ENCODE results near the gene PPM1H. TPM values are rescaled to one million over a fixed set of nuclear protein-coding genes. Genes with fewer than 3 reads are reported as not detected.

Gene PPM1H
- total RNA-seq, 1 donor from 2014 or later = 0.85 TPM

DNA sequence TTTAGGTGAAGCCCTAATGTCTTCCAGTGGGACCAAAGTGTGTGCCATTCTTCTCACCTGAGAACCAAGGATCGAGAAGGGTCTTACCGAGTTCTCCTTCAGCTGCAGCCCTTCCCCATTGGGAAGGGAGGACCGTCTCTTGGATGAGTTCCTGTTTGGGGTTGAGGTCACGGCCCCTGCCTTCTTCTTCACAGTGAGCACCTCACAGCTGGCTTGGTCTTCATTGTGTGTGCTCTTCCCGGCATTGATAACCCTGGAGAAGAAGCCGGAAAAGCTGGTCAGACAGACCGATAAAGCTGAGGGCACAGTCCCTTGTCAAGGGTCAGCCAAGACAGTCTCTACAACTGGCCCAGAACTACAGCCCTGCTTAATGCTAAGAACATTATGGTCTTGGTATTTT, 102.9 kb downstream of the PPM1H start:
- Histone ChIP-seq H3K27ac (no peak overlapping the region), H3K4me1 (peaks cover 0 to 8% of the 10 kb centered on the region in 2 donors), H3K27me3 (no peaks in the 10 kb centered on the region), H3K36me3 (no peaks in the 10 kb centered on the region), H3K4me3 (no peak overlapping the region), H3K9me3 (no peaks in the 10 kb centered on the region)
- DNase-seq (ENCODE audit: low spot score in 2 of 2) = no peak
- intact Hi-C loops (cut with DNase I) = no loop called here
- TF ChIP-seq, protein P1, sequence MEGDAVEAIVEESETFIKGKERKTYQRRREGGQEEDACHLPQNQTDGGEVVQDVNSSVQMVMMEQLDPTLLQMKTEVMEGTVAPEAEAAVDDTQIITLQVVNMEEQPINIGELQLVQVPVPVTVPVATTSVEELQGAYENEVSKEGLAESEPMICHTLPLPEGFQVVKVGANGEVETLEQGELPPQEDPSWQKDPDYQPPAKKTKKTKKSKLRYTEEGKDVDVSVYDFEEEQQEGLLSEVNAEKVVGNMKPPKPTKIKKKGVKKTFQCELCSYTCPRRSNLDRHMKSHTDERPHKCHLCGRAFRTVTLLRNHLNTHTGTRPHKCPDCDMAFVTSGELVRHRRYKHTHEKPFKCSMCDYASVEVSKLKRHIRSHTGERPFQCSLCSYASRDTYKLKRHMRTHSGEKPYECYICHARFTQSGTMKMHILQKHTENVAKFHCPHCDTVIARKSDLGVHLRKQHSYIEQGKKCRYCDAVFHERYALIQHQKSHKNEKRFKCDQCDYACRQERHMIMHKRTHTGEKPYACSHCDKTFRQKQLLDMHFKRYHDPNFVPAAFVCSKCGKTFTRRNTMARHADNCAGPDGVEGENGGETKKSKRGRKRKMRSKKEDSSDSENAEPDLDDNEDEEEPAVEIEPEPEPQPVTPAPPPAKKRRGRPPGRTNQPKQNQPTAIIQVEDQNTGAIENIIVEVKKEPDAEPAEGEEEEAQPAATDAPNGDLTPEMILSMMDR (IDR thresholded peaks at IDR 0.05) = no peak

DNA sequence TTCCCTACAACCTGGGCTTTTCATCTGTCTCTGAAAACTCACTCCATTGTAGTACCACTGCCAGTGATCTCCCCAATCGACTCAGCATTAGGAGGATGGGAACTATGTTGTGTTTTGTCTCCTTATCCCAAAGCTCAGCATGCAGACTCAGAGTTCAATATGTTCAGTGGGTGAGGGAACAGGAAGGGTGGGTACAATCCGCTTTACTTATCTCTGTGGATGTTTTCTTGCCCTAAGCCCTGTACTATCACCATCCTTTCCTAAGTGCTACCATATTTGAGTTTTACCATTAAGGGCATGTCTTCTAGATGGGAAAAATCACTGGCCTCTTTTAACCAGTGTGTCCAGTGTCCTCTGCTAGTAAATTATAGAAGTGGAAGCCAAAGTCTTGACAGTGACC, 107.1 kb downstream of the PPM1H start:
- H3K4me1 ChIP-seq = no peaks in the 10 kb centered on the region
- no peaks in the 10 kb centered on the region for H3K27me3 ChIP-seq
- no peak overlapping the region for H3K27ac ChIP-seq
- H3K36me3 ChIP-seq = no peaks in the 10 kb centered on the region
- H3K4me3 ChIP-seq = no peak overlapping the region
- TF ChIP-seq, protein P1 (IDR thresholded peaks at IDR 0.05) = no peak
- DNase-seq (ENCODE audit: low spot score in 2 of 2) = no peak
- intact Hi-C loops (cut with DNase I) = no loop called here
- H3K9me3 ChIP-seq = no peaks in the 10 kb centered on the region

DNA sequence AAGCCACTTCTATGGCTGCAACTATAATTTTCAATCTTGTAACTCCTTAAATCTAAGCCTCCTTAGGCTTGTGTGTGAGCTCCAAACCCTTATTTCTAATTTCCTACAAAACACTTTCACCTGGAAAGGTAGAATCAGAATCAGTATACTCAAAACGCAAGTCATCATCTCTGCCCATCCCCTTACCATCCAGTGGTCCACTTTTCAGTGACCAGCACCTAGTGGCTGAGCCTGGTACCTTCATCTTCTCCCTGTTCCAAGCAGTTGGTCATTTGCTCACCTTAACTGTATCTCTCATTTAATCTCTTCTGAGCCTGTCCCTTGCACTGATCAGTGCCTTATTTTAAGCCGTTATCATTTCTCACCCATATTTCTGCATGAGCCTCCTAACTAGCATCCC, 107.9 kb downstream of the PPM1H start:
- no peaks in the 10 kb centered on the region for H3K36me3 ChIP-seq
- no peak for DNase-seq (ENCODE audit: low spot score in 2 of 2)
- H3K27me3 ChIP-seq = no peaks in the 10 kb centered on the region
- no peaks in the 10 kb centered on the region for H3K4me1 ChIP-seq
- H3K4me3 ChIP-seq = no peak overlapping the region
- intact Hi-C loops (cut with DNase I) = no loop called here
- H3K9me3 ChIP-seq = no peaks in the 10 kb centered on the region
- H3K27ac ChIP-seq = no peak overlapping the region
- TF ChIP-seq, protein P1 (IDR thresholded peaks at IDR 0.05) = no peak

DNA sequence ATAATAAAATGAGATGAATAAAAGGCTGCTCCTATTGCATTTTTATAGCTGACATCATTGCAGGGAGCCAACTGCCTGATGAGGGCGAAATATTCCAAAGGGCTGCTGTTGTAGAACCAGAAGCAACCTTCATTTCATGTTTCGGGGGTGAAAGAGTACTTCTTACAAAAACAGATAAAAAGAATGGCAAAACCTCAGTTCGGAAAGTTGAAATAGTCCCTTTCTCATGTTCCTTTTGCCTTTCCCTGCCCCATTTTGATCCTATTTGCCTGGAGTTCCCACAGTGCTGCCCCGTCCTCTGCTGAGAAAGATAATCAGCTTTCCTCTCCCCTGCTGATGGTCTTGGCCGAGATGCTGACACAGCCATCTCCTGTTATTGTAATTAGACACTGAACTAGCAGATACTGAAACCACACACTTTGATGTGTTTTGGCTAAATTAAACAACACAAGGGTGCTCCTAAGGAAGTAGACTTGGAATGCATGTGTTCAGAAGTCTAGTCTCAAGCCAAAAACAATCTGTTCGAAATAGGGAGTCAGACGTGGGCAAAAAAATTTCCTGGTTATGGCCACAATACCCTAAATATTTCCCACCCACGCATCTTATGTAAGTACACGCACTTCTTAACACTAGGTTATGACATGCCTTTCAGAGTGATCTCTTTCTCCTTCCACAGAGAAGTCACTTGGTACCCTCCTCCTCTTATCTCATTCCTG, 117.2 kb downstream of the PPM1H start:
- Histone ChIP-seq H3K27ac (peak overlapping the region; percentile 9 to 49), H3K4me3 (peak overlapping the region; percentile 1 to 50), H3K27me3 (no peaks in the 10 kb centered on the region), H3K4me1 (peaks cover 0 to 4% of the 10 kb centered on the region in 2 donors), H3K36me3 (no peaks in the 10 kb centered on the region), H3K9me3 (no peaks in the 10 kb centered on the region)
- intact Hi-C loops (cut with DNase I) = no loop called here
- no peak for DNase-seq (ENCODE audit: low spot score in 2 of 2)
- TF ChIP-seq, protein P1 (IDR thresholded peaks at IDR 0.05) = no peak

DNA sequence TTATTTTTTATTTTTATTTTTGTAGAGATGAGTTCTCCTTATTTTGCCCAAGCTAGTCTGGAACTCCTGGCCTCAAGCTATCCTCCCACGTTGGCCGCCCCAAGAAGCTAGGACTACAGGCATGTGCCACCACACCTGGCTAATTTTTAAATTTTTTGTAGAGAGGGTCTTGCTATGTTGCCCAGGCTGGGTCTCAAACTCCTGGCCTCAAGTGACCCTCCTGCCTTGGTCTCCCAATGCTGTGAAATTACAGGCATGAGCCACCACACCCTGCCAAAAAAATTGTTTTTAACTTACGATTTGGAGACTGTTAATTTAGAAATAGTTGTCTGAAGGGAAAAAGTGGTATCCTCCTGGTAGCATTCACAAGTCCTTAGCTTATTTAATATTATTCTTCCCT, 120.7 kb downstream of the PPM1H start:
- no peaks in the 10 kb centered on the region for H3K27me3 ChIP-seq
- peaks cover 0 to 4% of the 10 kb centered on the region in 2 donors for H3K4me1 ChIP-seq
- H3K36me3 ChIP-seq = no peaks in the 10 kb centered on the region
- H3K4me3 ChIP-seq = no peak overlapping the region
- intact Hi-C loops (cut with DNase I) = loop anchor here (5.0 kb wide), 1 partner anchor 118 kb away; no protein-coding TSS in a partner anchor
- no peak for DNase-seq (ENCODE audit: low spot score in 2 of 2)
- TF ChIP-seq, protein P1 (IDR thresholded peaks at IDR 0.05) = no peak
- H3K27ac ChIP-seq = no peak overlapping the region
- H3K9me3 ChIP-seq = no peaks in the 10 kb centered on the region
